GM18519 (cell line): ENCODE data around the gene STING1.
"Not testable (repeated sequence)": the region's sequence is repeated elsewhere in the genome, so short reads cannot be mapped to it uniquely, and the experiment has no call there.

Source experiments
- ATAC-seq: cut with Tn5 transposase; IDR thresholded peaks from one replicate; pipeline ENCODE4 v1.9.1; 2021; ENCODE audit warnings: mild to moderate bottlenecking, moderate library complexity; ENCODE audit not compliant: unreplicated experiment, low FRiP score

The STING1 gene

GRCh38 chr5:139482050-139482889 lies at the start of gene STING1:
TSS of gene STING1 (minus strand) at chr5:139482758. CDS start at chr5:139481704, 1,054 bp downstream.
- ATAC-seq = no peak

GRCh38 chr5:139531772-139532169 lies 49.2 kb upstream of the STING1 start:
- ATAC-seq = no peak

GRCh38 chr5:139530079-139530478 lies 47.5 kb upstream of the STING1 start:
- not testable (repeated sequence) for ATAC-seq

- not testable (repeated sequence) for ATAC-seq
Measured at GRCh38 chr5:139528695-139529094, 46.1 kb upstream of the STING1 start.

GRCh38 chr5:139527896-139528467 lies 45.4 kb upstream of the STING1 start:
- ATAC-seq = not testable (repeated sequence)

- not testable (repeated sequence) for ATAC-seq
Measured at GRCh38 chr5:139527090-139527470, 44.5 kb upstream of the STING1 start.

- ATAC-seq = not testable (repeated sequence)
Measured at GRCh38 chr5:139526309-139527089, 43.9 kb upstream of the STING1 start.

GRCh38 chr5:139525586-139526308 lies 43.2 kb upstream of the STING1 start:
- ATAC-seq = not testable (repeated sequence)

GRCh38 chr5:139524940-139525585 lies 42.5 kb upstream of the STING1 start:
- ATAC-seq = no peak

- ATAC-seq = no peak
Measured at GRCh38 chr5:139524446-139524845, 41.9 kb upstream of the STING1 start.

GRCh38 chr5:139523635-139524445 lies 41.3 kb upstream of the STING1 start:
- ATAC-seq = no peak

- peak; percentile 73 for ATAC-seq
Measured at GRCh38 chr5:139517683-139518564, 35.4 kb upstream of the STING1 start.

GRCh38 chr5:139514486-139514856 lies 31.9 kb upstream of the STING1 start:
- no peak for ATAC-seq

GRCh38 chr5:139513852-139514485 lies 31.4 kb upstream of the STING1 start:
- ATAC-seq = no peak

GRCh38 chr5:139513434-139513833 lies 30.9 kb upstream of the STING1 start:
- ATAC-seq = peak; percentile 47

GRCh38 chr5:139512786-139513390 lies 30.3 kb upstream of the STING1 start:
- ATAC-seq = no peak

GRCh38 chr5:139504722-139505121 lies 22.2 kb upstream of the STING1 start:
- ATAC-seq = not testable (repeated sequence)
